Thoracic aorta (tissue), 2 donors: ENCODE measurements around the gene FBXW9. TPM values are rescaled to one million over a fixed set of nuclear protein-coding genes. Genes with fewer than 3 reads are reported as not detected.
"Not testable (repeated sequence)": the region's sequence is repeated elsewhere in the genome, so short reads cannot be mapped to it uniquely, and the experiment has no call there.

Experiments
- ATAC-seq: fragments of 150-250 bp; one replicate; pipeline ENCODE4 v1.8.0; 2017; ENCODE audit warnings: low read depth; ENCODE audit not compliant: insufficient number of reproducible peaks, low FRiP score
- DNase-seq: peaks from one replicate; pipeline ENCODE4 v3.0.0-alpha.2; 2020; ENCODE audit warnings: low spot score
- H3K27ac ChIP-seq, 2 donors: fragments of 200-600 bp; sonication (generic); 1 replicate in 1 of 2; 2 replicates in 1 of 2; pipeline ENCODE4 v1.5.1; 2016; ENCODE audit warnings: mild to moderate bottlenecking in 2 of 2, moderate library complexity in 2 of 2
- H3K27me3 ChIP-seq: fragments of 200-600 bp; sonication (generic); replicated peaks from 2 replicates; pipeline ENCODE4 v1.6.0; 2016; ENCODE audit warnings: mild to moderate bottlenecking; ENCODE audit not compliant: insufficient read depth
- H3K36me3 ChIP-seq: fragments of 200-600 bp; sonication (generic); one replicate; pipeline ENCODE4 v1.5.1; 2016
- H3K4me1 ChIP-seq, 2 donors: fragments of 200-600 bp; sonication (generic); 1 replicate in 1 of 2; 2 replicates in 1 of 2; pipeline versions ENCODE4 v1.5.1 to v1.6.0; 2016; ENCODE audit warnings: low read depth in 2 of 2, mild to moderate bottlenecking in 1 of 2; ENCODE audit not compliant: control insufficient read depth in 1 of 2
- H3K4me3 ChIP-seq: fragments of 200-600 bp; sonication (generic); 2 replicates; pipeline ENCODE4 v1.5.1; 2016; ENCODE audit warnings: mild to moderate bottlenecking
- H3K9me3 ChIP-seq: fragments of 200-600 bp; sonication (generic); 2 replicates; pipeline ENCODE4 v1.5.1; 2016
- CTCF ChIP-seq: fragments of 200-600 bp; sonication (generic); IDR thresholded peaks from one replicate; pipeline ENCODE4 v1.5.1; 2019; ENCODE audit warnings: antibody characterized with exemption
- total RNA-seq, 2 donors: library from RNA; depleted of rRNA; stranded (reverse); fragments of >200 nt; gene quantifications; one replicate each; pipeline versions ENCODE4 v1.1.0 to v1.2.3, GENCODE V29; 2016

The FBXW9 gene
- total RNA-seq, 2 donors from 2014 or later, result 3.0 to 3.9 TPM

DNA sequence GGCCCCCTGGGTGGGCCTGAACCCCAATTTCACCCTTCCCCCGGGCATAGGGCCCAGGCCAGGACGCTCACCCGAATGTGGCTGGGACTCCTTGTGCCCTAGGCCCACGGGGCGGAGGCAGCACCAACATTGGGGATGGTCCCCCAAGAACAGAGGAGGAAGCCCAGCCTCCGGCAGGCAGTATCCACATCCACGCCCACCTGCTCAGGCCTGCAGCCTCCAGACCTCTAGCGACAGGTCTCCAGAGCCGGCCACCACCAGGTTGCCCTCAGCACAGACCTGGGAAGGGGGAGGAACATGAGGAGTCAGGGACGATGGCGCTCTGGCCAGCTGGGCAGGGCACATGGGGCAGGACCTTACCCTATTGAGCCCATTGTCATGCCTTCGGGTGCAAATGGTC is 7.4 kb downstream of the FBXW9 start:
- no peak for DNase-seq
- no peak for ATAC-seq
- TF ChIP-seq CTCF, result no peak
- Histone ChIP-seq H3K27ac (no peak overlapping the region), H3K36me3 (no peaks in the 10 kb centered on the region), H3K4me3 (no peak overlapping the region), H3K27me3 (no peaks in the 10 kb centered on the region), H3K4me1 (no peaks in the 10 kb centered on the region), H3K9me3 (no peaks in the 10 kb centered on the region)

GRCh38 chr19:12687496-12688196 is 8.8 kb downstream of the FBXW9 start, which contains the start of gene GNG14:
TSS of gene GNG14 (plus strand) at chr19:12687998. CDS start at chr19:12688049, 51 bp downstream.
- H3K27ac ChIP-seq, result no peak within 1 kb of the TSS
- H3K4me1 ChIP-seq, result no peaks in the 10 kb centered on the region
- H3K4me3 ChIP-seq, result no peak within 1 kb of the TSS
- no peaks in the 10 kb centered on the region for H3K27me3 ChIP-seq
- ATAC-seq (no peak), DNase-seq (no peak)
- H3K36me3 ChIP-seq, result no peaks in the 10 kb centered on the region
- TF ChIP-seq CTCF, result no peak
- H3K9me3 ChIP-seq, result no peaks in the 10 kb centered on the region

- Histone ChIP-seq H3K9me3 (no peaks in the 10 kb centered on the region), H3K27me3 (no peaks in the 10 kb centered on the region), H3K36me3 (no peaks in the 10 kb centered on the region), H3K4me3 (no peak overlapping the region), H3K27ac (no peak overlapping the region), H3K4me1 (peaks cover 0 to 2% of the 10 kb centered on the region in 2 donors)
- DNase-seq (no peak), ATAC-seq (no peak)
- no peak for TF ChIP-seq CTCF
Measured at GRCh38 chr19:12685831-12686230, 10.6 kb downstream of the FBXW9 start.

- Histone ChIP-seq H3K27me3 (no peaks in the 10 kb centered on the region), H3K27ac (peak within 1 kb of the TSS; percentile 93 to 98), H3K4me1 (peaks cover 0 to 12% of the 10 kb centered on the region in 2 donors), H3K4me3 (peak within 1 kb of the TSS; percentile 96), H3K9me3 (no peaks in the 10 kb centered on the region), H3K36me3 (peaks cover 33% of the 10 kb centered on the region)
- DNase-seq (peak; percentile 82), ATAC-seq (peak; percentile 95)
- no peak for TF ChIP-seq CTCF
Measured at GRCh38 chr19:12681074-12681987, 15.1 kb downstream of the FBXW9 start, which contains the start of gene DHPS. TSS of gene DHPS (minus strand) at chr19:12681880. CDS start at chr19:12681766, 114 bp downstream.

DNA sequence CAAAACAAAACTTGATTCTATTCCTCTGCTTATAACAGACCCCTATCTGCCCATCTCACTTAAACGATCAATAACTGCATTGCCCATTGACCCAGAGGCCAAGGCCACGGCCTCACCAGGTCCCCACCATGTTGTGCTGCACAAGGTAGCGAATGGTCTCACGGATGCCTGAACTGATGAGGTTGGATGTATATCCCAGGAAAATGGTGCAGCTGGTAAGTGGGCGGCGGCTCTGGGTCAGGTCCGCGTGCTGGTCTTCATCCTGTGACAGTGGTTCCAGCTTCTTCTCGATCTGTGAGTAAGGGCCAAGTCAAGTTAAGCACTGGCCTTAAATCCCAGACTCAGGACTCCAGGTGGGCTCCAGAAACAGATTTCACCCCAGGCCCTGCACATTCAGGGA is 16.4 kb downstream of the FBXW9 start:
- no peak for DNase-seq
- Histone ChIP-seq H3K27ac (no peak overlapping the region), H3K27me3 (no peaks in the 10 kb centered on the region), H3K36me3 (peaks cover 41% of the 10 kb centered on the region), H3K9me3 (no peaks in the 10 kb centered on the region), H3K4me1 (peaks cover 0 to 12% of the 10 kb centered on the region in 2 donors), H3K4me3 (no peak overlapping the region)
- no peak for TF ChIP-seq CTCF
- no peak for ATAC-seq

- not testable (repeated sequence) for ATAC-seq, DNase-seq, H3K27me3 ChIP-seq, H3K9me3 ChIP-seq, H3K27ac ChIP-seq, H3K4me3 ChIP-seq
- Histone ChIP-seq H3K4me1 (peaks cover 0 to 12% of the 10 kb centered on the region in 2 donors), H3K36me3 (peaks cover 55% of the 10 kb centered on the region)
Measured at GRCh38 chr19:12678039-12678438, 18.4 kb downstream of the FBXW9 start.
